ENCODE data around the gene ZNF236. TPM values are rescaled to one million over a fixed set of nuclear protein-coding genes. Genes with fewer than 3 reads are reported as not detected.
A peak's percentile ranks its signal among the peaks of the same experiment; 100 is the strongest.

ZNF236 gene
- total RNA-seq, 1 donor = 11.6 TPM

GRCh38 chr18:76928179-76928868, 106.0 kb downstream of the ZNF236 start:
- Histone ChIP-seq H3K4me3 (ENCODE audit: insufficient read depth, low read length) (no peak overlapping the region), H2AFZ (ENCODE audit: low read length) (no peak overlapping the region), H3K4me1 (ENCODE audit: insufficient read depth, low read length) (peaks cover 13% of the 10 kb centered on the region), H4K20me1 (ENCODE audit: insufficient read depth, low read length) (no peaks in the 10 kb centered on the region), H3K27me3 (ENCODE audit: insufficient read depth, low read length) (no peaks in the 10 kb centered on the region), H3K4me2 (ENCODE audit: insufficient read depth, low read length) (no peak overlapping the region), H3K9me3 (ENCODE audit: low read depth, low read length) (no peaks in the 10 kb centered on the region), H3K27ac (ENCODE audit: low read depth, low read length) (no peak overlapping the region), H3K36me3 (ENCODE audit: insufficient read depth, low read length) (peaks cover 39% of the 10 kb centered on the region), H3K79me2 (ENCODE audit: insufficient read depth, low read length) (peaks cover 2% of the 10 kb centered on the region)
- no peak for TF ChIP-seq CTCF (IDR thresholded peaks at IDR 0.05; ENCODE audit: extremely low read depth, low read depth, low read length)
- DNase-seq (ENCODE audit: insufficient read length, low spot score, missing footprints) = no peak

- no peak for DNase-seq (ENCODE audit: insufficient read length, low spot score, missing footprints)
- Histone ChIP-seq H3K79me2 (ENCODE audit: insufficient read depth, low read length) (peaks cover 1% of the 10 kb centered on the region), H4K20me1 (ENCODE audit: insufficient read depth, low read length) (no peaks in the 10 kb centered on the region), H3K4me3 (ENCODE audit: insufficient read depth, low read length) (no peak overlapping the region), H3K27me3 (ENCODE audit: insufficient read depth, low read length) (no peaks in the 10 kb centered on the region), H3K4me1 (ENCODE audit: insufficient read depth, low read length) (peaks cover 13% of the 10 kb centered on the region), H3K36me3 (ENCODE audit: insufficient read depth, low read length) (peaks cover 30% of the 10 kb centered on the region), H3K27ac (ENCODE audit: low read depth, low read length) (no peak overlapping the region), H3K4me2 (ENCODE audit: insufficient read depth, low read length) (no peak overlapping the region), H3K9me3 (ENCODE audit: low read depth, low read length) (no peaks in the 10 kb centered on the region), H2AFZ (ENCODE audit: low read length) (no peak overlapping the region)
- TF ChIP-seq CTCF (IDR thresholded peaks at IDR 0.05; ENCODE audit: extremely low read depth, low read depth, low read length) = no peak
Measured at GRCh38 chr18:76931171-76931570, 108.8 kb downstream of the ZNF236 start.

- H2AFZ ChIP-seq (ENCODE audit: low read length) = peak overlapping the region; percentile 37
- peak overlapping the region; percentile 77 for H3K27ac ChIP-seq (ENCODE audit: low read depth, low read length)
- peak overlapping the region; percentile 66 for H3K4me2 ChIP-seq (ENCODE audit: insufficient read depth, low read length)
- peaks cover 13% of the 10 kb centered on the region for H3K4me1 ChIP-seq (ENCODE audit: insufficient read depth, low read length)
- peak; percentile 94 for DNase-seq (ENCODE audit: insufficient read length, low spot score, missing footprints)
- no peaks in the 10 kb centered on the region for H4K20me1 ChIP-seq (ENCODE audit: insufficient read depth, low read length)
- H3K36me3 ChIP-seq (ENCODE audit: insufficient read depth, low read length) = peaks cover 24% of the 10 kb centered on the region
- no peaks in the 10 kb centered on the region for H3K27me3 ChIP-seq (ENCODE audit: insufficient read depth, low read length)
- no peaks in the 10 kb centered on the region for H3K9me3 ChIP-seq (ENCODE audit: low read depth, low read length)
- no peaks in the 10 kb centered on the region for H3K79me2 ChIP-seq (ENCODE audit: insufficient read depth, low read length)
- no peak for TF ChIP-seq CTCF (IDR thresholded peaks at IDR 0.05; ENCODE audit: extremely low read depth, low read depth, low read length)
- H3K4me3 ChIP-seq (ENCODE audit: insufficient read depth, low read length) = peak overlapping the region; percentile 22
Measured at GRCh38 chr18:76932026-76932819, 109.9 kb downstream of the ZNF236 start.

- TF ChIP-seq CTCF (IDR thresholded peaks at IDR 0.05; ENCODE audit: extremely low read depth, low read depth, low read length) = no peak
- Histone ChIP-seq H4K20me1 (ENCODE audit: insufficient read depth, low read length) (no peaks in the 10 kb centered on the region), H3K79me2 (ENCODE audit: insufficient read depth, low read length) (no peaks in the 10 kb centered on the region), H3K27ac (ENCODE audit: low read depth, low read length) (no peak overlapping the region), H3K4me1 (ENCODE audit: insufficient read depth, low read length) (peaks cover 13% of the 10 kb centered on the region), H3K4me2 (ENCODE audit: insufficient read depth, low read length) (no peak overlapping the region), H3K4me3 (ENCODE audit: insufficient read depth, low read length) (no peak overlapping the region), H3K27me3 (ENCODE audit: insufficient read depth, low read length) (no peaks in the 10 kb centered on the region), H3K9me3 (ENCODE audit: low read depth, low read length) (no peaks in the 10 kb centered on the region), H3K36me3 (ENCODE audit: insufficient read depth, low read length) (peaks cover 16% of the 10 kb centered on the region), H2AFZ (ENCODE audit: low read length) (no peak overlapping the region)
- DNase-seq (ENCODE audit: insufficient read length, low spot score, missing footprints) = no peak
Measured at GRCh38 chr18:76935722-76936337, 113.5 kb downstream of the ZNF236 start.
